PFSK-1 (cell line): ENCODE data around the gene EHMT2.

Experiments
- FOXP2 ChIP-seq: optimal IDR thresholded peaks from 2 replicates; pipeline ENCODE3; 2011; ENCODE audit warnings: borderline replicate concordance, control low read depth, inconsistent platforms; ENCODE audit not compliant: insufficient read depth; ENCODE audit errors: extremely low read length, extremely low read depth
- POLR2AphosphoS5 ChIP-seq: IDR thresholded peaks from 2 replicates; pipeline ENCODE4 v1.6.1; 2012; ENCODE audit warnings: low read depth, mild to moderate bottlenecking, control low read depth, low read length, moderate library complexity
- REST ChIP-seq, 2 experiments: IDR thresholded peaks; 2 replicates each; pipeline versions ENCODE4 v1.6.1 to v1.8.0; 2011 to 2012; ENCODE audit warnings: low read depth in 2 of 2, low read length in 2 of 2, control low read depth in 1 of 2, inconsistent platforms in 1 of 2, mild to moderate bottlenecking in 1 of 2, moderate library complexity in 1 of 2; ENCODE audit not compliant: insufficient read depth in 1 of 2
- SIN3A ChIP-seq: IDR thresholded peaks from 2 replicates; pipeline ENCODE4 v1.6.1; 2012; ENCODE audit warnings: mild to moderate bottlenecking, low read length, moderate library complexity, borderline replicate concordance; ENCODE audit not compliant: insufficient read depth
- TAF1 ChIP-seq: IDR thresholded peaks from 2 replicates; pipeline ENCODE4 v1.6.1; 2012; ENCODE audit warnings: low read length, control low read depth, borderline replicate concordance; ENCODE audit not compliant: insufficient read depth

The EHMT2 gene

DNA sequence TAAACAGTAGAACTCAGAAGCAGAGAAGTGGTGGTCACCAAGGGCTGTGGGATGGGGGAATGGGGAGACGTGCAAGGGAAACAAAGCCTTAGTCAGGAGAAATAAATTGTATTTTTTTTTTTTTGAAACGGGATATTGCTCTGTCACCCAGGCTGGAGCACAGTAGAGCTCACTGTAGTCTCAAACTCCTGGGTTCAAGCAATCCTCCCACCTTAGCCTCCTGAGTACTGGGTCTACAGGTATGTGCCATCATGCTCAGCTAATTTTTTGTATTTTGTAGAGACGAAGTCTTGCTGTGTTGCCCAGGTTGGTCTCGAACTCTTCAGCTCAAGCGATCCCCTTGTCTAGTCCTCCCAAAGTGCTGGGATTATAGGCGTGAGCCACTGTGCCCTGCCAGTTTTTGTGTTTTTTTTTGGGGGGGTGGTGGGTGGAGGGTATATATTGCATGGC lies 66.6 kb downstream of the EHMT2 start:
- no peak for TF ChIP-seq REST (IDR thresholded peaks at IDR 0.05; ENCODE audit: insufficient read depth in 1 of 2, low read depth in 2 of 2, low read length in 2 of 2)
- TF ChIP-seq TAF1 = no peak
- no peak for TF ChIP-seq FOXP2
- no peak; the same call in 1 of the 2 replicates for TF ChIP-seq SIN3A
- TF ChIP-seq POLR2AphosphoS5 = no peak
